ENCODE measurements around the gene CTU2. TPM values are rescaled to one million over a fixed set of nuclear protein-coding genes. Genes with fewer than 3 reads are reported as not detected.

Gene CTU2
- total RNA-seq = 1 to 10 TPM; 9.4 to 9.9 (median 9.5) TPM

GRCh38 chr16:88706229-88706964, at the start of gene CTU2, which contains the start of gene RNF166:
TSS of gene CTU2 (plus strand) at chr16:88706503. CDS start at chr16:88706531, 28 bp downstream.
TSS of gene RNF166 (minus strand) at chr16:88706408. CDS start at chr16:88706325, 83 bp downstream.
- H3K4me3 ChIP-seq (ENCODE audit: low read depth, poor library complexity, severe bottlenecking) = peak within 1 kb of the TSS; percentile 80
- no peak for TF ChIP-seq CTCF (IDR thresholded peaks at IDR 0.05)
- no peak for TF ChIP-seq POLR2A (IDR thresholded peaks at IDR 0.05)
- DNase-seq (ENCODE audit: low spot score in 2 of 2) = peak; percentile 80 to 97
- 0% methylated on average over 5 to 7 of the region's 86 CpGs for WGBS, 2 donors
- intact Hi-C loops (cut with DNase I; ENCODE audit: low total_unique reads) = no loop called here

GRCh38 chr16:88657371-88657770, 48.9 kb upstream of the CTU2 start:
- no peak overlapping the region for H3K4me3 ChIP-seq (ENCODE audit: low read depth, poor library complexity, severe bottlenecking)
- no peak for TF ChIP-seq CTCF (IDR thresholded peaks at IDR 0.05)
- TF ChIP-seq POLR2A (IDR thresholded peaks at IDR 0.05) = no peak
- 92 to 96% methylated on average over 12 to 18 of the region's 19 CpGs for WGBS, 2 donors
- intact Hi-C loops (cut with DNase I; ENCODE audit: low total_unique reads) = no loop called here
- DNase-seq (ENCODE audit: low spot score in 2 of 2) = no peak

GRCh38 chr16:88658714-88659113, 47.6 kb upstream of the CTU2 start:
- intact Hi-C loops (cut with DNase I; ENCODE audit: low total_unique reads) = no loop called here
- DNase-seq (ENCODE audit: low spot score in 2 of 2) = no peak
- no peak overlapping the region for H3K4me3 ChIP-seq (ENCODE audit: low read depth, poor library complexity, severe bottlenecking)
- TF ChIP-seq POLR2A (IDR thresholded peaks at IDR 0.05) = no peak
- TF ChIP-seq CTCF (IDR thresholded peaks at IDR 0.05) = no peak
- WGBS, 2 donors = 92 to 94% methylated on average over 14 to 15 of the region's 15 CpGs

GRCh38 chr16:88659160-88659559, 47.1 kb upstream of the CTU2 start:
- DNase-seq (ENCODE audit: low spot score in 2 of 2) = no peak
- intact Hi-C loops (cut with DNase I; ENCODE audit: low total_unique reads) = no loop called here
- WGBS, 2 donors = 91 to 96% methylated on average over 16 to 24 of the region's 25 CpGs
- no peak overlapping the region for H3K4me3 ChIP-seq (ENCODE audit: low read depth, poor library complexity, severe bottlenecking)
- TF ChIP-seq POLR2A (IDR thresholded peaks at IDR 0.05) (no peak), CTCF (IDR thresholded peaks at IDR 0.05) (no peak)

- H3K4me3 ChIP-seq (ENCODE audit: low read depth, poor library complexity, severe bottlenecking) = no peak overlapping the region
- intact Hi-C loops (cut with DNase I; ENCODE audit: low total_unique reads) = no loop called here
- TF ChIP-seq POLR2A (IDR thresholded peaks at IDR 0.05) = no peak
- TF ChIP-seq CTCF (IDR thresholded peaks at IDR 0.05) = no peak
- 70 to 75% methylated on average over 10 of the region's 10 CpGs for WGBS, 2 donors
- DNase-seq (ENCODE audit: low spot score in 2 of 2) = no peak
These were observed 44.8 kb upstream of the CTU2 start for GRCh38 chr16:88661468-88661867.
